Bronchial epithelial cell (primary cell): ENCODE results near the gene TTC39A. TPM values are rescaled to one million over a fixed set of nuclear protein-coding genes. Genes with fewer than 3 reads are reported as not detected.

Source experiments
- DNase-seq: peaks from one replicate; pipeline ENCODE4 v3.0.0-alpha.2; 2010; ENCODE audit warnings: low read depth
- FAIRE-seq: peaks from 2 replicates; lab custom pipeline; 2011; peaks lifted over from hg19 to GRCh38; lab: Jason Lieb, UNC
- H3K27me3 ChIP-seq: 2 replicates; pipeline ENCODE4 v1.5.1; 2011; ENCODE audit warnings: low read length; ENCODE audit not compliant: control insufficient read depth, insufficient read depth
- H3K36me3 ChIP-seq: 2 replicates; pipeline ENCODE4 v1.5.1; 2011; ENCODE audit warnings: low read length; ENCODE audit not compliant: control insufficient read depth, insufficient read depth
- H3K4me3 ChIP-seq: 2 replicates; pipeline ENCODE4 v1.5.1; 2011; ENCODE audit warnings: mild to moderate bottlenecking, low read depth, low read length, control low read depth
- total RNA-seq: library from RNA; depleted of rRNA; stranded (reverse); fragments of >200 nt; gene quantifications from 2 replicates; pipeline ENCODE4 v1.2.1, GENCODE V29; 2014
- TF ChIP-seq, protein P1 (sequence below): IDR thresholded peaks from 2 replicates; pipeline ENCODE4 v1.5.1; 2011; ENCODE audit warnings: mild to moderate bottlenecking, moderate library complexity, low read length, control low read depth, inconsistent platforms; ENCODE audit not compliant: insufficient read depth, severe bottlenecking

The TTC39A gene
- total RNA-seq, 1 donor from 2014 or later = 6.1 TPM

DNA sequence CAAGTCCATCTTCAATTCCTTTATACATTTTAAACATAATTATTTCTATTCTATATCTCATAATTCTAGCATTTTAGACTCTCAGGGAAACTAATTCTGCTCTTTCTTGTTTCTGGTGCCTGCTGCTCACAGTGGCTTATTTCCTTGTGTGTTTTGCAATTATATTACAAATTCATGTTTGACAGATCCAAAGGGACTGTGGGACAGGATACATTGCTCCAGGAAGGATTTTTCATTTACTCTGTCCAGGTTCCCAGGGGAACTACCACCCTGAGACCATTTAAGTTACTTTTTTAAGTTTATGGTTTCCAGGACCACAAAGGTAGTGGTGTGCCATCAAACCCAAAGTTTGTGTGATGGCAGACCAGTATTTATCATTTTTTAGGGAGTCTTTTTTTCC lies 6.6 kb downstream of the TTC39A start:
- TF ChIP-seq, protein P1, sequence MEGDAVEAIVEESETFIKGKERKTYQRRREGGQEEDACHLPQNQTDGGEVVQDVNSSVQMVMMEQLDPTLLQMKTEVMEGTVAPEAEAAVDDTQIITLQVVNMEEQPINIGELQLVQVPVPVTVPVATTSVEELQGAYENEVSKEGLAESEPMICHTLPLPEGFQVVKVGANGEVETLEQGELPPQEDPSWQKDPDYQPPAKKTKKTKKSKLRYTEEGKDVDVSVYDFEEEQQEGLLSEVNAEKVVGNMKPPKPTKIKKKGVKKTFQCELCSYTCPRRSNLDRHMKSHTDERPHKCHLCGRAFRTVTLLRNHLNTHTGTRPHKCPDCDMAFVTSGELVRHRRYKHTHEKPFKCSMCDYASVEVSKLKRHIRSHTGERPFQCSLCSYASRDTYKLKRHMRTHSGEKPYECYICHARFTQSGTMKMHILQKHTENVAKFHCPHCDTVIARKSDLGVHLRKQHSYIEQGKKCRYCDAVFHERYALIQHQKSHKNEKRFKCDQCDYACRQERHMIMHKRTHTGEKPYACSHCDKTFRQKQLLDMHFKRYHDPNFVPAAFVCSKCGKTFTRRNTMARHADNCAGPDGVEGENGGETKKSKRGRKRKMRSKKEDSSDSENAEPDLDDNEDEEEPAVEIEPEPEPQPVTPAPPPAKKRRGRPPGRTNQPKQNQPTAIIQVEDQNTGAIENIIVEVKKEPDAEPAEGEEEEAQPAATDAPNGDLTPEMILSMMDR = no peak
- no peaks in the 10 kb centered on the region for H3K27me3 ChIP-seq
- no peaks in the 10 kb centered on the region for H3K36me3 ChIP-seq
- DNase-seq = no peak
- H3K4me3 ChIP-seq = no peak overlapping the region
- no peak for FAIRE-seq

DNA sequence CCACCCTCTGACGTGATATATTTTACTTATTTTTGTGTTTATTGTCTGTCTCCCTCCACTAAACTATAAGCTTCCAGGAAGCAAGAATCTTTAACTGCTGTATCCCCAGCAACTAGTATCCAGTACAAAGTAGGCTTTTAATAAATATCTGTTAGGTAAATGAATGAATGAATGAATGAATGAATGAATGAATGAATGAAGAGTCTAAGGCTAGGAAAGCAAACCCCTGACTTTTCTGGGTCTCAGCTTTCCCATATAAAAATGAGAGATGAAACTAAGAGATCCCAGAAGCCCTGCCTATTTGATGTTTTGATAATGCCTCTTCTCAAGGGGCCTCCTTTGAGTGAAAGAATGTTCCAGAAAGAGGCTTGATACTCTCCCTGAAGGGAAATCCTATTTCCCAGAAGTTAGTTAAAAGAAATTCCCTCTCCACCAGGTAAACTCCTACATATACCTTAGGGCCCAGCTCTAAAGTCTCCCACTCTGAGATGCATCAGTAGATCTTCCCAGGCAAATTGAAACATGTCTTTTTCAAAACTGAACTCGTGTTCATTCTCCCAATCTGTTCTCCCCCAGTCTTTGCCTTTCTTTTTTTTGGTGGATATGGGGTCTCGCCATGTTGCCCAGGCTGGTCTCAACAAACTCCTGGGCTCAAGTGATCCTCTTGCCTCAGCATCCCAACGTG lies 7.8 kb downstream of the TTC39A start:
- DNase-seq = no peak
- Histone ChIP-seq H3K36me3 (no peaks in the 10 kb centered on the region), H3K4me3 (no peak overlapping the region), H3K27me3 (no peaks in the 10 kb centered on the region)
- TF ChIP-seq, protein P1 = no peak
- FAIRE-seq = no peak

DNA sequence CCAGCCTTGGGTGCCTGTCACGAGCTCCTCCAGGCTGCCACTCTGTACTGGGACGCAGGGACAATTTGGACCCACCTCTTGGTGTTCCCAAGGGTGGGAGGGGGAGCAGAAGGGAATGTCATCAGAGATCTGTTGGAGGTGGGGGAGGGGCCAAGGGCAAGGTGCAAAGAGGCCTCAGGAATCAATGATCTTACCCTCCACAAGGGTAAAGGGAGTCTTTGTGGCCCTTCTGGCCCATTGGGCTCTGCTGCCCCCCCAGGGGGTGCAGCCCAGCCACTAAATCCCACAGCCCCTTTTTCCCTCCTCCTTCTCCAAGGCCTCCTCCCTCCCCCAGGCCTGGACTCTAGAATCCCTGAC lies 8.5 kb downstream of the TTC39A start:
- Histone ChIP-seq H3K4me3 (no peak overlapping the region), H3K27me3 (no peaks in the 10 kb centered on the region), H3K36me3 (no peaks in the 10 kb centered on the region)
- no peak for DNase-seq
- TF ChIP-seq, protein P1 = no peak
- FAIRE-seq = no peak

DNA sequence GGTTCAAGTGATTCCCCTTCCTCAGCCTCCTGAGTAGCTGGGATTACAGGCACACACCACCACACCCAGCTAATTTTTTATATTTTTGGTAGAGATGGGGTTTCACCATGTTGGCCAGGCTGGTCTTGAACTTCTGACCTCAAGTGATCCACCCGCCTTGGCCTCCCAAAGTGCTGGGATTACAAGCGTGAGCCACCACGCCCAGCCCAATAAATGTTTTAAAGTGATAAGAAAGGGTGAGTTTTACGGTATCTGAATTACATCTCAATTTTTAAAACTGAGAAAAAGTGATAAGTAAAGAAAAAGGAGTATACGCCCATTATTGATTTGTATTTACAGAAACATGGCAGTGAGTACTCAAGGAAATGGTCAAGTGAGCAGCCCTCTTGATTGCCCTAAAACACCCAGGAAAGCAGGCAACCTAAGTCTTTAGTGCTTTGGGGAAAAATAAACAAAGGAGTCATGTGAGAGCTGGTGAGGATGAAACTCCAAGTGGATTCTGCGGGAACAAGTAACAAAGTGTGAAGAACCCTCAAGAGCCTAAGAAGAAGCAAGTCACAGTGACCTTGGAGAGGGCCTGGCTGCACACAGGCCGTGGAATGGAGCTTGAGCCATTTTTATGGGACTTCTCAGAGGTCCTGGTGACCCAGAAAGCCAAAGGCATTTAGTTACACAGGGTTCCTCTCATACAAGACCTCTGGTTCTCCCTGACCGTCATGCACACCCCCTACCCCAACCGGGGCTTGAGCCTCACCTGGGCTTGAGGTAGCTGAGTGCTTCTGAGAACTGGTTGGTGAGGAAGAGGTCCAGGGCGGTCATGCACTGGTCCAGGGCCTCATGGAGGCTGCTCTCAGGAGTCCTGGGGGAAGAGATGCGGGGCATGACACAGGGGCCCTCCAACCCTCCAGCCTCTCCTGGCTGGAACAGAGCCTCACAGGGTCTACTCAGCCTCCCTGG lies 9.1 kb downstream of the TTC39A start:
- H3K36me3 ChIP-seq = no peaks in the 10 kb centered on the region
- DNase-seq = no peak
- H3K27me3 ChIP-seq = no peaks in the 10 kb centered on the region
- no peak overlapping the region for H3K4me3 ChIP-seq
- TF ChIP-seq, protein P1 = no peak
- no peak for FAIRE-seq

DNA sequence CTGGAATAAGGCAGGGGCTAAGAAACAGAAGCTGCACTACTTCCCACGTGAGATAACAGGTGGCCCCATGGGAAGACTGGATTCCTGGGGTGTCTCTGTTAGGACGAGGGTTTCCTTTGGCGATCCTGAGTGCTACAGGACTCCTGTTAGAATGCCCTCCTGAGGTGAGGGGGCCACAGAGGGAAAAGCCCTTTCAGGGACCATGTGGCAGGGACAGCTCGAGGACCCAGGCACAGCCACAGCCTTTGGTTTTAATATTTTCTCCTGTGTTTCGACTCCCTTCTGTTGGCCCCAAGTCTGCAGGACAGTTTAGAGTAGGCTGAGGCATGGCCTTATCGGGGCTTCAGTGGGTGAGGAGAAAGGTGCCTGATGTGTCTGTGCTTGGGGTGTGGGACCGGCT lies 12.6 kb downstream of the TTC39A start:
- TF ChIP-seq, protein P1 = no peak
- H3K4me3 ChIP-seq = no peak overlapping the region
- FAIRE-seq (no peak), DNase-seq (no peak)
- H3K27me3 ChIP-seq = no peaks in the 10 kb centered on the region
- no peaks in the 10 kb centered on the region for H3K36me3 ChIP-seq
